ENCODE data around the gene AOPEP.

GRCh38 chr9:94801234-94801633 lies 74.7 kb downstream of the AOPEP start:
- TF ChIP-seq EZH2phosphoT487 (IDR thresholded peaks at IDR 0.05; ENCODE audit: borderline replicate concordance, low read length) (no peak), CTCF (IDR thresholded peaks at IDR 0.05; ENCODE audit: low read depth, low read length, poor library complexity, severe bottlenecking) (no peak)

Measured in DOHH2 (cell line).